BLaER1 treated with 17β-estradiol and CSF1 and Interleukin-3, amounts not matched to agents 10 nM and 100 nM (cell line): Measurements from ENCODE around the gene KCNIP2.
"Not testable (repeated sequence)": the region's sequence is repeated elsewhere in the genome, so short reads cannot be mapped to it uniquely, and the experiment has no call there.

Experiments used
- H3K27ac ChIP-seq, 11 experiments: shearing (Covaris generic); formaldehyde crosslinking; 2 replicates each; pipeline ENCODE4 v1.8.1; 2022
- H3K27me3 ChIP-seq, 11 experiments: shearing (Covaris generic); formaldehyde crosslinking; 2 replicates each; pipeline ENCODE4 v1.8.1; 2022
- H3K36me3 ChIP-seq, 11 experiments: shearing (Covaris generic); formaldehyde crosslinking; 2 replicates each; pipeline ENCODE4 v1.8.1; 2022
- H3K4me1 ChIP-seq, 10 experiments: shearing (Covaris generic); formaldehyde crosslinking; 2 replicates each; pipeline ENCODE4 v1.8.1; 2022
- H3K4me2 ChIP-seq, 11 experiments: shearing (Covaris generic); formaldehyde crosslinking; 2 replicates each; pipeline ENCODE4 v1.8.1; 2022
- H3K4me3 ChIP-seq, 10 experiments: shearing (Covaris generic); formaldehyde crosslinking; 2 replicates each; pipeline ENCODE4 v1.8.1; 2022
- H3K9ac ChIP-seq, 11 experiments: shearing (Covaris generic); formaldehyde crosslinking; 2 replicates each; pipeline ENCODE4 v1.8.1; 2022
- H3K9me3 ChIP-seq, 11 experiments: shearing (Covaris generic); formaldehyde crosslinking; replicated peaks in 1 of 11; 2 replicates each; pipeline ENCODE4 v1.8.1; 2022
- H4K20me1 ChIP-seq, 11 experiments: shearing (Covaris generic); formaldehyde crosslinking; 2 replicates each; pipeline ENCODE4 v1.8.1; 2022
- Cebpa-rat ChIP-seq, 11 experiments: shearing (Covaris generic); IDR thresholded peaks; 2 replicates each; pipeline ENCODE4 v1.8.1; 2022

The KCNIP2 gene

DNA sequence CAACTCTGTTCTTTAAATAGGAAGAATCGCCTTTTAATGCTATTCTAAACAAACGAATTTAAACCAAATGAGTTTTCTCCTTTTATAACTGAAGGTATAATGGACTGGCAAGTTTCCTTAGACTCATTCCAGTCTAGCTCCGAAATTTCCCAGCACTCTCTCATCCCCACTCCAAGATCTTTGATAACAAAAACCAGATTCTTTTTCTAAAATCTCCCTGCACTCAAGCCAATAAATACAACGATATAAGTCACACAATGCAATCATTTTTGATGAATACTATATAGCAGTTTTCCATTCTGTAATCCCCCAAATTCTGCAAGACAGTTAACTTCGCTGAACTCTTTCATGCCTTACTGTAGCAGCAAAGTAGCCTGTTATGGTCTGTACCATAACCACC, 27.2 kb downstream of the KCNIP2 start:
- H3K27ac ChIP-seq, result peak overlapping the region in 10 of 11 experiments; percentile 80 to 99 (median 93); a peak in 19 of 22 replicates
- peaks cover 18 to 26% (median 20%) of the 10 kb centered on the region in 11 experiments for H3K36me3 ChIP-seq
- H4K20me1 ChIP-seq, result peaks cover 64 to 68% (median 66%) of the 10 kb centered on the region in 11 experiments

DNA sequence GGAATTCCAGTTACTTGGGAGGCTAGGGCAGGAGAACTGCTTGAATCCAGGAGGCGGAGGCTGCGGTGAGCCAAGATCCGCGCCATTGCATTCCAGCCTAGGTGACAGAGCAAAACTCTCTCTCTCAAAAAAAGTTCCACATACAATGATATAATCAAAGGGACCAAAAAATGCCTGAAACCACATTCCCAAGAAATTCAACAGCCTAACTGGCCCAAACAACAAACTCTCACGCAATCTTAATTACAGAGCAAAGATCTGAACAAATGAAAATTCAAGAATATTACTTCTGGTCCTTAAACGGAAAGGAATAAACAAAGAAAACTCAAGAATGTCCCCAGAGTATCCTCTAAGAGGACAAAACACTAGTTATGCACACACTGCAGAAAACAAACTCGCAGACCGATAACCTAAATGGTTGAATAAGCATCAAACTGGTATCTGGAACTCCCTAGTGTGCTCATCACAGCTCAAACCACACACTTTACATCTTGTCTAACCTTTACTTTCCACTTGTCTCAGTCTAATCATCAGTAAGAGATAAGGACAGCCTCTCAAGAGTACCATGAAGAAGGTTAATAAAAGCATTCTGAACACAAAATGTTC, 29.0 kb downstream of the KCNIP2 start:
- TF ChIP-seq Cebpa-rat (IDR thresholded peaks at IDR 0.05), result no peak
- H4K20me1 ChIP-seq, result peaks cover 78 to 85% (median 84%) of the 10 kb centered on the region in 11 experiments
- no peaks in the 10 kb centered on the region for H3K27me3 ChIP-seq
- 0 out of 22 replicates have a peak overlapping the region, but pooled peaks of 1 of the 11 experiments have one; percentile 90 for H3K27ac ChIP-seq
- H3K9me3 ChIP-seq, result no peaks in the 10 kb centered on the region
- peaks cover 36 to 45% (median 38%) of the 10 kb centered on the region in 11 experiments for H3K36me3 ChIP-seq
- peak overlapping the region; percentile 80 to 96 (median 91) for H3K4me2 ChIP-seq
- peak overlapping the region; percentile 80 to 100 (median 97); a peak in 17 of 20 replicates for H3K4me3 ChIP-seq
- H3K4me1 ChIP-seq, result peaks cover 26 to 32% (median 28%) of the 10 kb centered on the region in 10 experiments
- peak overlapping the region; percentile 42 to 99 (median 94); a peak in 17 of 22 replicates for H3K9ac ChIP-seq

More for the DNA sequence above, 27.2 kb downstream of the KCNIP2 start:
- H3K4me3 ChIP-seq, result peak overlapping the region; percentile 80 to 100 (median 97)
- H3K9me3 ChIP-seq, result no peaks in the 10 kb centered on the region
- H3K9ac ChIP-seq, result peak overlapping the region; percentile 86 to 99 (median 94)
- no peaks in the 10 kb centered on the region for H3K27me3 ChIP-seq
- H3K4me2 ChIP-seq, result peak overlapping the region; percentile 80 to 96 (median 91)
- TF ChIP-seq Cebpa-rat (IDR thresholded peaks at IDR 0.05), result no peak
- H3K4me1 ChIP-seq, result peaks cover 30 to 38% (median 33%) of the 10 kb centered on the region in 10 experiments

DNA sequence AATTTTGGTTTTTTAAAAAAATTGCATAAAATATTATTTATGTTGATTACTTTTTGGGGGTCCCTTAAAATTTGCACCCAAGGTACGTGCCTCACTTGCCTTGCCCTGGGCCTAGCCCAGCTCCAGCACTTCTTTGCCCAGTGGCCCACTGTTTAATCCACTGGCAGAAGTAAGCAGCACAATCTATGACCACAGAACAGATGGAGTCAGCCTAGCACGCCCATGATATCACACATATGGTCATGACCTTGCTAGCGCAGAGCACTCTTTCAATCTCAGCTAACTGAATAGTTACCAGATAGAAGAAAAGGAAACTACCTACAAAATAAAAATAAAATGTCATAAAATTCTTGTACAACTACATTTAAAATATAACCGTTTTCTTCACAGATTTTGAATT, 31.0 kb downstream of the KCNIP2 start:
- Histone ChIP-seq H4K20me1 (peaks cover 81 to 100% (median 94%) of the 10 kb centered on the region in 11 experiments), H3K4me1 (peaks cover 18 to 24% (median 19%) of the 10 kb centered on the region in 10 experiments), H3K27me3 (no peaks in the 10 kb centered on the region), H3K9me3 (no peaks in the 10 kb centered on the region), H3K4me2 (no peak overlapping the region), H3K36me3 (peaks cover 55 to 64% (median 58%) of the 10 kb centered on the region in 11 experiments), H3K27ac (no peak overlapping the region), H3K9ac (no peak overlapping the region), H3K4me3 (no peak overlapping the region)
- no peak for TF ChIP-seq Cebpa-rat (IDR thresholded peaks at IDR 0.05)

DNA sequence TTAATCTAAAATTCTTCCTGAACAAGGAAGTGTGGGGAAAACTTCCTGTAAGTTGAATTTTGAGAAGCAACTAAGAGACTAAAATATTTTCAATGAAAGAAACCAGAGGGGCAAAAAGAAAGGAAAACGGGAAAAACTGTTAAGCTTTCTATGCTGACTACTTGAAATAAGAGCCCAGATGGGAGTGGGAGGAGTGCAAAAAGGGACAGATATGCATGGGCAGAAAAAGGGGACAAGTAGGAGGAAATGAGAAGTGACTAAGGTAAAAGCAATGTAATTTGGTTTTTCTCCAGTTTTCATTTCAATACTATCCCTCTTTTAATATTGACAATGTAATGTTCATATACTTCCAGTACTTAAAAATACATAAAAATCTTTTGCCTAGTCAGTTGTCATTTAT, 36.4 kb downstream of the KCNIP2 start:
- H3K9ac ChIP-seq, result no peak overlapping the region
- peaks cover 0 to 7% (median 0%) of the 10 kb centered on the region in 10 experiments; a peak in 1 of 20 replicates for H3K4me1 ChIP-seq
- TF ChIP-seq Cebpa-rat (IDR thresholded peaks at IDR 0.05), result no peak
- H3K36me3 ChIP-seq, result peaks cover 97 to 100% (median 100%) of the 10 kb centered on the region in 11 experiments
- no peak overlapping the region for H3K4me2 ChIP-seq
- no peak overlapping the region for H3K4me3 ChIP-seq
- H3K27ac ChIP-seq, result no peak overlapping the region
- H3K9me3 ChIP-seq, result no peaks in the 10 kb centered on the region
- H4K20me1 ChIP-seq, result peaks cover 45 to 98% (median 57%) of the 10 kb centered on the region in 11 experiments; a peak in 21 of 22 replicates
- H3K27me3 ChIP-seq, result no peaks in the 10 kb centered on the region

DNA sequence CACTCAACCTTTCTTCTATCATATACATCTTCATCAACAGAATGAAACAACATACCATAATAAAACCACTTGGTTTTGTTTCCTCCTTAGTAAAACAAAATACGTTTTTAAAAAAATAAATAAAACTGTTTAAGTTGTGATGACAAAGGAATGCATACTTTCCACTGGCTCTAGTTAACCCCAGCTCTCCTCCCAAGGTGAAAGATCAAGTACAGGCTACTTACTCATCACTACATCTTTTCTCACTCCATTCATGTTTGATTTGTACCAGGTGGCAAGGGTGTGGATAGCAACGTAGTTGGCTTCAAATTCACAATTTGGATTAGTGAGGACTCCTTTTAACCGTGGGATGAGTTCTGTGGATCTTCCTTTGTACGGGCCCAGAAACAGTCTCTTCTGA, 40.1 kb downstream of the KCNIP2 start:
- H3K36me3 ChIP-seq, result peaks cover 98 to 100% (median 100%) of the 10 kb centered on the region in 11 experiments
- H3K4me1 ChIP-seq, result peaks cover 0 to 7% (median 0%) of the 10 kb centered on the region in 10 experiments; a peak in 1 of 20 replicates
- no peak overlapping the region for H3K4me2 ChIP-seq
- no peak for TF ChIP-seq Cebpa-rat (IDR thresholded peaks at IDR 0.05)
- peaks cover 36 to 98% (median 53%) of the 10 kb centered on the region in 11 experiments; a peak in 21 of 22 replicates for H4K20me1 ChIP-seq
- H3K27ac ChIP-seq, result no peak overlapping the region
- no peaks in the 10 kb centered on the region for H3K27me3 ChIP-seq
- no peak overlapping the region for H3K9ac ChIP-seq
- no peak overlapping the region for H3K4me3 ChIP-seq
- no peaks in the 10 kb centered on the region for H3K9me3 ChIP-seq

- peaks cover 51 to 100% (median 82%) of the 10 kb centered on the region in 11 experiments for H4K20me1 ChIP-seq
Measured at GRCh38 chr10:101797403-101798059, 46.1 kb downstream of the KCNIP2 start.

DNA sequence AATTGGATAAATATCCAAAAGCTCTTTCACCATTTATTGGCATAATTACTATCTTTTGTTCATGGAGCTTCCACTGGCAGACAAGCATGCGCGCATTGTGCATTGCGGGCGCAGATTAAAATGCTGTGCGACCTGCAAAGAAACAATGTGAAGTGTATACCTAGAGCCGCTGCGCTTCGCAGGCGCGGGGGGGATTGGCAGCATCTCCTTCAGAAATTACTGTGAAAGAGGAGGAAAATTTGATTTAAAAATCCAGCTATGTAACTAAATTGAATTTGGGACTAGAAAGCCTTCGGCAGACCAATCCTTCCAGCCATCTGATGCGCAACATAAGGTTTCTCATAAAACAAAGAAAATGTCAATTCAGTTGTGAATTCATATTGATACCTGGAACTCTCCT, 50.1 kb downstream of the KCNIP2 start:
- Histone ChIP-seq H3K9me3 (no peaks in the 10 kb centered on the region), H3K4me2 (no peak overlapping the region), H3K9ac (no peak overlapping the region), H3K27me3 (no peaks in the 10 kb centered on the region), H4K20me1 (peaks cover 25 to 93% (median 46%) of the 10 kb centered on the region in 11 experiments; a peak in 19 of 22 replicates), H3K4me1 (no peaks in the 10 kb centered on the region), H3K36me3 (peaks cover 99 to 100% (median 100%) of the 10 kb centered on the region in 11 experiments), H3K4me3 (no peak overlapping the region), H3K27ac (no peak overlapping the region)
- no peak for TF ChIP-seq Cebpa-rat (IDR thresholded peaks at IDR 0.05)

More at GRCh38 chr10:101797403-101798059, 46.1 kb downstream of the KCNIP2 start:
- peaks cover 99 to 100% (median 100%) of the 10 kb centered on the region in 11 experiments for H3K36me3 ChIP-seq
- H3K4me1 ChIP-seq, result no peaks in the 10 kb centered on the region
- H3K9me3 ChIP-seq, result no peaks in the 10 kb centered on the region
- no peak overlapping the region for H3K4me3 ChIP-seq
- no peak for TF ChIP-seq Cebpa-rat (IDR thresholded peaks at IDR 0.05)
- H3K9ac ChIP-seq, result no peak overlapping the region
- H3K27ac ChIP-seq, result no peak overlapping the region
- H3K27me3 ChIP-seq, result no peaks in the 10 kb centered on the region
- no peak overlapping the region for H3K4me2 ChIP-seq

DNA sequence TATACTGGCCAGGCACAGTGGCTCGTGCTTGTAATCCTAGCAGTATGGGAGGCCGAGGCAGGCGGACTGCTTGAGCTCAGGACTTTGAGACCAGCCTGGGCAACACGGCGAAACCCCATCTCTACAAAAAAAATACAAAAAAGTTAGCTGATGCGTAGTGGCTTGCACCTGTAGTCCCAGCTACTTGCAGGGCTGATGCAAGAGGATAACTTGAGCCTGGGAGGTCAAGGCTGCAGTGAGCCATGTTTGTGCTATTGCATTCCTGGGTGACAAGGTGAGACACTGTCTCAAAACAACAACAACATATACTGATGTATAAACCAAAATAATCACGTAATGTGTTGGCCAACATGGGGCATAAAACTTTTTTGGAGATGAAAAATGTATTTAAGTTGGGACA, 53.9 kb downstream of the KCNIP2 start:
- Histone ChIP-seq H4K20me1 (peaks cover 3 to 88% (median 14%) of the 10 kb centered on the region in 11 experiments; a peak in 12 of 22 replicates), H3K9me3 (no peaks in the 10 kb centered on the region), H3K27me3 (no peaks in the 10 kb centered on the region), H3K27ac (no peak overlapping the region), H3K36me3 (peaks cover 94 to 100% (median 100%) of the 10 kb centered on the region in 11 experiments), H3K4me3 (no peak overlapping the region), H3K4me1 (no peaks in the 10 kb centered on the region), H3K9ac (no peak overlapping the region), H3K4me2 (no peak overlapping the region)
- no peak for TF ChIP-seq Cebpa-rat (IDR thresholded peaks at IDR 0.05)

- Histone ChIP-seq H4K20me1 (peaks cover 0 to 88% (median 9%) of the 10 kb centered on the region in 11 experiments; a peak in 9 of 22 replicates), H3K36me3 (peaks cover 92 to 100% (median 99%) of the 10 kb centered on the region in 11 experiments)
- H3K4me3 ChIP-seq, H3K9ac ChIP-seq, H3K4me1 ChIP-seq, H3K27me3 ChIP-seq, H3K4me2 ChIP-seq, H3K9me3 ChIP-seq, H3K27ac ChIP-seq: not testable (repeated sequence)
- TF ChIP-seq Cebpa-rat (IDR thresholded peaks at IDR 0.05), result 0 out of 22 replicates have a peak, but pooled peaks of 2 of the 11 experiments have one; percentile 10 to 33
Measured at GRCh38 chr10:101789231-101789630, 54.4 kb downstream of the KCNIP2 start.
